PFSK-1 (cell line): ENCODE results near the gene MTMR2.

Experiments used
- FOXP2 ChIP-seq: optimal IDR thresholded peaks from 2 replicates; pipeline ENCODE3; 2011; ENCODE audit warnings: borderline replicate concordance, control low read depth, inconsistent platforms; ENCODE audit not compliant: insufficient read depth; ENCODE audit errors: extremely low read length, extremely low read depth
- POLR2AphosphoS5 ChIP-seq: IDR thresholded peaks from 2 replicates; pipeline ENCODE4 v1.6.1; 2012; ENCODE audit warnings: low read depth, mild to moderate bottlenecking, control low read depth, low read length, moderate library complexity
- SIN3A ChIP-seq: IDR thresholded peaks from 2 replicates; pipeline ENCODE4 v1.6.1; 2012; ENCODE audit warnings: mild to moderate bottlenecking, low read length, moderate library complexity, borderline replicate concordance; ENCODE audit not compliant: insufficient read depth
- TAF1 ChIP-seq: IDR thresholded peaks from 2 replicates; pipeline ENCODE4 v1.6.1; 2012; ENCODE audit warnings: low read length, control low read depth, borderline replicate concordance; ENCODE audit not compliant: insufficient read depth
- TF ChIP-seq, protein P1 (sequence below), 2 experiments: IDR thresholded peaks; 2 replicates each; pipeline versions ENCODE4 v1.6.1 to v1.8.0; 2011 to 2012; ENCODE audit warnings: low read depth in 2 of 2, low read length in 2 of 2, control low read depth in 1 of 2, inconsistent platforms in 1 of 2, mild to moderate bottlenecking in 1 of 2, moderate library complexity in 1 of 2; ENCODE audit not compliant: insufficient read depth in 1 of 2

MTMR2 gene

DNA sequence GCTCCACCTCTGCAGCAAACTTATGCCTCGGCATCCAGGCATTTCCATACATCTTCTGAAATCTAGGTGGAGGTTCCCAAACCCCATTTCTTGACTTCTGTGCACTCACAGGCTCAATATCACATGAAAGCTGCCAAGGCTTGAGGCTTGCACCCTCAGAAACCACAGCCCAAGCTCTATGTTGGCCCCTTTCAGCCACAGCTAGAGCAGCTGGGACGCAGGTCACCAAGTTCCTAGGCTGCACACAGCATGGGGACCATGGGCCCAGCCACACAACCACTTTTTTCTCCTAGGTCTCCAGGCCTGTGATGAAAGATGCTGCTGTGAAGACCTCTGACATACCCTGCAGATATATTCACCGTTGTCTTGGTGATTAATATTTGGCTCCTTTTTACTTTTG lies 24.7 kb upstream of the MTMR2 start:
- TF ChIP-seq POLR2AphosphoS5 (no peak), FOXP2 (no peak)

DNA sequence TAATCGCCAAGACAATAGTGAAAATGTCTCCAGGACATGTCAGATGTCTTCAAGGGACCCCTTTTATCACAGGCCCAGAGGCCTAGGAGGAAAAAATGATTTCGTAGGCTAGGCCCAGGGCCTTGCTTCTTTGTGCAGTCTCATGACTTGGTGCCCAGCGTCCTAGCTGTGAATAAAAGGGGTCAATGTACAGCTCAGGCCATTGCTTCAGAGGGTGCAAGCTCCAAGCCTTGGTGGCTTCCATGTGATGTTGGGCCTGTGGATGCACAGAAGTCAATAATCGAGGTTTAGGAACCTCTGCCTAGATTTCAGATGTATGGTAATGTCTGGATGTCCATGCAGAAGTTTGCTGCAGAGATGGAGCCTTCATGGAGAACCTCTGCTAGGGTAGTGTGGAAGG lies 20.7 kb upstream of the MTMR2 start:
- TF ChIP-seq, protein P1, sequence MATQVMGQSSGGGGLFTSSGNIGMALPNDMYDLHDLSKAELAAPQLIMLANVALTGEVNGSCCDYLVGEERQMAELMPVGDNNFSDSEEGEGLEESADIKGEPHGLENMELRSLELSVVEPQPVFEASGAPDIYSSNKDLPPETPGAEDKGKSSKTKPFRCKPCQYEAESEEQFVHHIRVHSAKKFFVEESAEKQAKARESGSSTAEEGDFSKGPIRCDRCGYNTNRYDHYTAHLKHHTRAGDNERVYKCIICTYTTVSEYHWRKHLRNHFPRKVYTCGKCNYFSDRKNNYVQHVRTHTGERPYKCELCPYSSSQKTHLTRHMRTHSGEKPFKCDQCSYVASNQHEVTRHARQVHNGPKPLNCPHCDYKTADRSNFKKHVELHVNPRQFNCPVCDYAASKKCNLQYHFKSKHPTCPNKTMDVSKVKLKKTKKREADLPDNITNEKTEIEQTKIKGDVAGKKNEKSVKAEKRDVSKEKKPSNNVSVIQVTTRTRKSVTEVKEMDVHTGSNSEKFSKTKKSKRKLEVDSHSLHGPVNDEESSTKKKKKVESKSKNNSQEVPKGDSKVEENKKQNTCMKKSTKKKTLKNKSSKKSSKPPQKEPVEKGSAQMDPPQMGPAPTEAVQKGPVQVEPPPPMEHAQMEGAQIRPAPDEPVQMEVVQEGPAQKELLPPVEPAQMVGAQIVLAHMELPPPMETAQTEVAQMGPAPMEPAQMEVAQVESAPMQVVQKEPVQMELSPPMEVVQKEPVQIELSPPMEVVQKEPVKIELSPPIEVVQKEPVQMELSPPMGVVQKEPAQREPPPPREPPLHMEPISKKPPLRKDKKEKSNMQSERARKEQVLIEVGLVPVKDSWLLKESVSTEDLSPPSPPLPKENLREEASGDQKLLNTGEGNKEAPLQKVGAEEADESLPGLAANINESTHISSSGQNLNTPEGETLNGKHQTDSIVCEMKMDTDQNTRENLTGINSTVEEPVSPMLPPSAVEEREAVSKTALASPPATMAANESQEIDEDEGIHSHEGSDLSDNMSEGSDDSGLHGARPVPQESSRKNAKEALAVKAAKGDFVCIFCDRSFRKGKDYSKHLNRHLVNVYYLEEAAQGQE (IDR thresholded peaks at IDR 0.05; ENCODE audit: insufficient read depth in 1 of 2, low read depth in 2 of 2, low read length in 2 of 2): no peak
- TF ChIP-seq FOXP2: no peak

DNA sequence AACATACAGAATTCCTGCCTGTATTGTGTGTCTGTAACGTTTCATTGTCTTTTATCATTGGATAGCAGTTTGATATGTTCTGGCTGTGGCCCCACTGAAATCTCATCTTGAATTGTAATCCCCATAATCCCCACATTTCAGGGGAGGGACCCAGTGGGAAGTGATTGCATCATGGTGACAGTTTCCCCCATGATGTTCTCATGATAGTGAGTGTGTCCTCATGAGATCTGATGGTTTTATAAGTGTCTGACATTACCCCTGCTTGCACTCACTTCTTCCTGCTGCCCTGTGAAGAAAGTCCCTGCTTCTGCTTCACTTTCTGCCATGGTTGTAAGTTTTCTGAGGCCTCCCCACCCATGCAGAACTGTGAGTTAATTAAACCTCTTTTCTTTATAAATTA lies 19.6 kb upstream of the MTMR2 start:
- TF ChIP-seq, protein P1 (IDR thresholded peaks at IDR 0.05; ENCODE audit: insufficient read depth in 1 of 2, low read depth in 2 of 2, low read length in 2 of 2): no peak
- TF ChIP-seq SIN3A: no peak
- TF ChIP-seq POLR2AphosphoS5: no peak
- no peak for TF ChIP-seq TAF1
- TF ChIP-seq FOXP2: no peak

DNA sequence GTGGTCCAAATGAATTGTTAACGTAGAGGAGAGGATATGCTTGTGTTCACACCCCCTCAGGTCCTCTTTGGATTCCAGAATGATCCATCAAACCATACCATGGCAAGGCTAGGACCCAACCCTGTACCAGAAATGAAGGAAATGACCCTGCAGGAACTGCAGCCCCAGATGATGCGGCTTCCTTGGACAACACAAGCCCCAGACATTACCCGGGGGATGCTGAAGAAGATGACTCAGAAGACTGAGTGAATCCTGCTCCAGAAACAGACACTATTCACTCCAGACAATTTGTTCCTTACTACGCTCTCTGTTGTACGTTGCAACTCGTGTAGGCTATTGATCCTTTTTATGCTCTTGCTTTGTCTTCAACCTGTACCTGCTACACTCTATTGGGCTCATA lies 15.2 kb upstream of the MTMR2 start:
- TF ChIP-seq FOXP2: no peak
- TF ChIP-seq SIN3A: no peak
- no peak for TF ChIP-seq POLR2AphosphoS5
- TF ChIP-seq TAF1: no peak
- TF ChIP-seq, protein P1 (IDR thresholded peaks at IDR 0.05; ENCODE audit: insufficient read depth in 1 of 2, low read depth in 2 of 2, low read length in 2 of 2): no peak

DNA sequence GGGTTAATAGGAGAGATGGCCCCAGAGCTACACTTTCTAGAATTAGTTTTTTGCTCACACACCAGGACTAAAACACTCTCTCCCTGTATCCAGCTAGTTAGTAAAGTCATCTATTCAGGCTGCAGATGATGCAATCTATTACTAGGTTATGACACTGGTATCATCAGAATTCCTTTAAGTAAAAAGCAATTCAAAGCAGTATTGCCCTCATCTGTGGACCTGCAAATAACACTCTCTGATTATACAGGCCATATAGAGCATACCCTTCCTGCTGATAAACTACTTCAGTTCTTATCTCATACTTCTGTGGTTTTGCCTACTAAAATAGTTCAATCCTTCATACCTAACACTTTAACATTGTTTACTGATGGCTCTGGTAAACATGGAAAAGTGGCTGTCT lies 13.5 kb upstream of the MTMR2 start:
- TF ChIP-seq POLR2AphosphoS5 (no peak), SIN3A (no peak), FOXP2 (no peak), TAF1 (no peak)
- TF ChIP-seq, protein P1 (IDR thresholded peaks at IDR 0.05; ENCODE audit: insufficient read depth in 1 of 2, low read depth in 2 of 2, low read length in 2 of 2): no peak
